HEK293 (cell line): Measurements from ENCODE around the gene STAC.

Source experiments
- CTCF ChIA-PET: fragments of 350-600 bp; formaldehyde crosslinking; extraction: SDS; loops from one replicate; lab custom pipeline; 2021; ENCODE audit warnings: antibody characterized with exemption; lab: Yijun Ruan, JAX
- POLR2A ChIA-PET: fragments of 300-600 bp; formaldehyde crosslinking; extraction: SDS; loops from one replicate; lab custom pipeline; 2020; ENCODE audit warnings: antibody characterized with exemption, inconsistent platforms; lab: Yijun Ruan, JAX
- H3K27ac ChIP-seq: fragments of 200-500 bp; sonication (Bioruptor generic); 2 replicates; pipeline ENCODE4 v1.5.1; 2014; ENCODE audit warnings: low read depth, low read length, control low read depth, inconsistent platforms; ENCODE audit errors: extremely low read depth
- H3K36me3 ChIP-seq, 2 experiments: fragments of 200-500 bp in 1 of 2; sonication (Bioruptor generic) in 1 of 2; 1 replicate in 1 of 2; 2 replicates in 1 of 2; pipeline ENCODE4 v1.5.1; 2014 to 2017; ENCODE audit warnings: inconsistent platforms in 2 of 2, low read length in 2 of 2; ENCODE audit not compliant: control insufficient read depth in 2 of 2, insufficient read depth in 1 of 2
- H3K4me1 ChIP-seq: fragments of 200-500 bp; sonication (Bioruptor generic); 2 replicates; pipeline ENCODE4 v1.5.1; 2014; ENCODE audit warnings: mild to moderate bottlenecking, low read length, inconsistent platforms; ENCODE audit not compliant: control insufficient read depth, insufficient read depth
- H3K4me3 ChIP-seq: 2 replicates; pipeline ENCODE4 v1.5.1; 2011; ENCODE audit warnings: low read depth, mild to moderate bottlenecking, control low read depth, low read length, moderate library complexity
- H3K9me3 ChIP-seq: fragments of 200-500 bp; sonication (Bioruptor generic); 2 replicates; pipeline ENCODE4 v1.5.1; 2014; ENCODE audit warnings: low read depth, low read length, inconsistent platforms; ENCODE audit not compliant: control insufficient read depth, insufficient read depth
- EGR2 ChIP-seq: fragments of 450-650 bp; formaldehyde crosslinking; IDR thresholded peaks from 2 replicates; pipeline ENCODE4 v1.5.1; 2016; ENCODE audit warnings: low read depth, missing biosample characterization, missing genetic modification characterization
- OSR2 ChIP-seq: fragments of 450-650 bp; formaldehyde crosslinking; IDR thresholded peaks from 2 replicates; pipeline ENCODE4 v1.5.1; 2016; ENCODE audit warnings: missing biosample characterization, missing genetic modification characterization
- ZNF133 ChIP-seq: fragments of 450-650 bp; formaldehyde crosslinking; IDR thresholded peaks from 2 replicates; pipeline ENCODE4 v1.5.1; 2016; ENCODE audit warnings: missing biosample characterization, missing genetic modification characterization
- ZNF148 ChIP-seq: fragments of 450-650 bp; formaldehyde crosslinking; IDR thresholded peaks from 2 replicates; pipeline ENCODE4 v1.5.0; 2017; ENCODE audit warnings: missing biosample characterization, missing genetic modification characterization, borderline replicate concordance
- ZNF202 ChIP-seq: fragments of 450-650 bp; formaldehyde crosslinking; IDR thresholded peaks from 2 replicates; pipeline ENCODE4 v1.5.1; 2016; ENCODE audit warnings: missing biosample characterization, missing genetic modification characterization, borderline replicate concordance
- ZNF324 ChIP-seq: fragments of 450-650 bp; formaldehyde crosslinking; IDR thresholded peaks from 2 replicates; pipeline ENCODE4 v1.5.1; 2016; ENCODE audit warnings: missing biosample characterization, missing genetic modification characterization
- ZNF354C ChIP-seq: fragments of 450-650 bp; formaldehyde crosslinking; IDR thresholded peaks from 2 replicates; pipeline ENCODE4 v1.5.1; 2016; ENCODE audit warnings: missing biosample characterization, missing genetic modification characterization, low read depth, borderline replicate concordance
- ZNF416 ChIP-seq: fragments of 450-650 bp; formaldehyde crosslinking; IDR thresholded peaks from 2 replicates; pipeline ENCODE4 v1.5.1; 2016; ENCODE audit warnings: missing biosample characterization, missing genetic modification characterization
- ZNF521 ChIP-seq: fragments of 450-650 bp; formaldehyde crosslinking; IDR thresholded peaks from 2 replicates; pipeline ENCODE4 v1.5.1; 2017; ENCODE audit warnings: missing biosample characterization, mild to moderate bottlenecking, missing genetic modification characterization
- ZNF654 ChIP-seq: fragments of 450-650 bp; formaldehyde crosslinking; IDR thresholded peaks from 2 replicates; pipeline ENCODE4 v1.5.1; 2016; ENCODE audit warnings: low read depth, missing biosample characterization, missing genetic modification characterization
- ZNF76 ChIP-seq: fragments of 450-650 bp; formaldehyde crosslinking; IDR thresholded peaks from 2 replicates; pipeline ENCODE4; 2016; ENCODE audit warnings: low read depth, missing biosample characterization, missing genetic modification characterization, borderline replicate concordance
- ZSCAN5A ChIP-seq: fragments of 450-650 bp; formaldehyde crosslinking; IDR thresholded peaks from 2 replicates; pipeline ENCODE4 v1.5.1; 2016; ENCODE audit warnings: missing biosample characterization, missing genetic modification characterization
- TF ChIP-seq, protein P1 (sequence below): fragments of 450-650 bp; formaldehyde crosslinking; IDR thresholded peaks from 2 replicates; pipeline ENCODE4 v1.5.1; 2017; ENCODE audit warnings: missing biosample characterization, missing genetic modification characterization
- TF ChIP-seq, protein P2 (sequence below): fragments of 450-650 bp; formaldehyde crosslinking; IDR thresholded peaks from 2 replicates; pipeline ENCODE4 v1.5.1; 2016; ENCODE audit warnings: missing biosample characterization, missing genetic modification characterization

STAC gene

GRCh38 chr3:36538136-36538749 lies 157.9 kb downstream of the STAC start:
- no peak overlapping the region for H3K27ac ChIP-seq
- no peak for TF ChIP-seq ZNF148
- TF ChIP-seq, protein P1, sequence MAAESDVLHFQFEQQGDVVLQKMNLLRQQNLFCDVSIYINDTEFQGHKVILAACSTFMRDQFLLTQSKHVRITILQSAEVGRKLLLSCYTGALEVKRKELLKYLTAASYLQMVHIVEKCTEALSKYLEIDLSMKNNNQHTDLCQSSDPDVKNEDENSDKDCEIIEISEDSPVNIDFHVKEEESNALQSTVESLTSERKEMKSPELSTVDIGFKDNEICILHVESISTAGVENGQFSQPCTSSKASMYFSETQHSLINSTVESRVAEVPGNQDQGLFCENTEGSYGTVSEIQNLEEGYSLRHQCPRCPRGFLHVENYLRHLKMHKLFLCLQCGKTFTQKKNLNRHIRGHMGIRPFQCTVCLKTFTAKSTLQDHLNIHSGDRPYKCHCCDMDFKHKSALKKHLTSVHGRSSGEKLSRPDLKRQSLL (tag by site-specific recombination) = no peak
- TF ChIP-seq ZNF354C = no peak
- no peak for TF ChIP-seq ZSCAN5A
- TF ChIP-seq, protein P2, sequence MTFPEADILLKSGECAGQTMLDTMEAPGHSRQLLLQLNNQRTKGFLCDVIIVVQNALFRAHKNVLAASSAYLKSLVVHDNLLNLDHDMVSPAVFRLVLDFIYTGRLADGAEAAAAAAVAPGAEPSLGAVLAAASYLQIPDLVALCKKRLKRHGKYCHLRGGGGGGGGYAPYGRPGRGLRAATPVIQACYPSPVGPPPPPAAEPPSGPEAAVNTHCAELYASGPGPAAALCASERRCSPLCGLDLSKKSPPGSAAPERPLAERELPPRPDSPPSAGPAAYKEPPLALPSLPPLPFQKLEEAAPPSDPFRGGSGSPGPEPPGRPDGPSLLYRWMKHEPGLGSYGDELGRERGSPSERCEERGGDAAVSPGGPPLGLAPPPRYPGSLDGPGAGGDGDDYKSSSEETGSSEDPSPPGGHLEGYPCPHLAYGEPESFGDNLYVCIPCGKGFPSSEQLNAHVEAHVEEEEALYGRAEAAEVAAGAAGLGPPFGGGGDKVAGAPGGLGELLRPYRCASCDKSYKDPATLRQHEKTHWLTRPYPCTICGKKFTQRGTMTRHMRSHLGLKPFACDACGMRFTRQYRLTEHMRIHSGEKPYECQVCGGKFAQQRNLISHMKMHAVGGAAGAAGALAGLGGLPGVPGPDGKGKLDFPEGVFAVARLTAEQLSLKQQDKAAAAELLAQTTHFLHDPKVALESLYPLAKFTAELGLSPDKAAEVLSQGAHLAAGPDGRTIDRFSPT (tag by site-specific recombination) = no peak
- TF ChIP-seq EGR2 (tag by site-specific recombination) = no peak
- no peak for TF ChIP-seq ZNF133 (tag by site-specific recombination)
- TF ChIP-seq ZNF202 (tag by site-specific recombination) = no peak
- no peak for TF ChIP-seq ZNF324 (tag by site-specific recombination)
- no peak for TF ChIP-seq ZNF416 (tag by site-specific recombination)
- TF ChIP-seq ZNF76 (tag by site-specific recombination) = no peak
- TF ChIP-seq ZNF521 (tag by site-specific recombination) = no peak
- TF ChIP-seq, all 188 proteins: peak for 0
- no peak overlapping the region for H3K4me3 ChIP-seq
- H3K4me1 ChIP-seq = no peaks in the 10 kb centered on the region
- ChIA-PET POLR2A (no interaction called here), CTCF (no interaction called here)
- H3K9me3 ChIP-seq = no peaks in the 10 kb centered on the region
- H3K36me3 ChIP-seq = no peaks in the 10 kb centered on the region

DNA sequence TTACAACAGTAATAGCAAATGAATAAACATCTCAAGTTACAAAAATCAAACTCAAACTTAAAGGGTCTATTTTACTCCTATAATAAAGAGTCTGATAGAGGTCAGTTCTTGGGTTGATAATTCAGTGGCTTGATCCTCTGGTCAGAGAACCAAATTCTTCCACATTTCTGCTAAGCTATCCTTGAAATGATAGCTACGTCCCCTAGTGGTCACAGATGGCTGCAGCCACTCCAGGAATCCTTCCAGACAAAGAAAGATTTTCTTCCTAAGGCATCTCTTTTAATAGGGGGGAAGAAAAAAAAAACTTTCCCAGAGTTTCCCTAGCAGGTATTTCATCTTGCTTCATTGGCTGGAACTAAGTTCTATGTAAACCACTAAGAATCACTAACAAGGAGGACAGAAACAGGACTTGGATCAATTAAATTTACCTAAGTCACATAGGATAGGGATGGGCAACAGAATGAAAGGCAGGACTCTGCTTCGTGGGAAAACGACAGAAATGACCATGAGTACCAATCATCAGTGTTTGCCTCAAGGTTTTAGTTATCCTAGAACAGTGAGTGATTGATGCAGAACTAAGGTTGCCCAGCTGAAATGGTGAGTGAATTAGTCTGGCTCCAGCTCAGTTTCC lies 160.7 kb downstream of the STAC start:
- no peak for TF ChIP-seq OSR2 (tag by site-specific recombination)
- peak; percentile 45 for TF ChIP-seq ZNF654 (tag by site-specific recombination)
- TF ChIP-seq, all 188 proteins: peak for 1
- Histone ChIP-seq H3K27ac (no peak overlapping the region), H3K9me3 (no peaks in the 10 kb centered on the region), H3K4me1 (no peaks in the 10 kb centered on the region), H3K36me3 (no peaks in the 10 kb centered on the region), H3K4me3 (no peak overlapping the region)
- CTCF ChIA-PET = interaction anchor here (0.6 to 2.0 kb wide), 19 partner anchors 10 to 1093 kb away, joined by 3 to 9 read pairs (median 3); no protein-coding TSS in a partner anchor
- POLR2A ChIA-PET = no interaction called here
